DMS53 (cell line): ENCODE data around the gene OGFR.

Experiments
- DNase-seq: peaks from one replicate; lab custom pipeline; 2025; lab: John Stamatoyannopoulos, UW

The OGFR gene

DNA sequence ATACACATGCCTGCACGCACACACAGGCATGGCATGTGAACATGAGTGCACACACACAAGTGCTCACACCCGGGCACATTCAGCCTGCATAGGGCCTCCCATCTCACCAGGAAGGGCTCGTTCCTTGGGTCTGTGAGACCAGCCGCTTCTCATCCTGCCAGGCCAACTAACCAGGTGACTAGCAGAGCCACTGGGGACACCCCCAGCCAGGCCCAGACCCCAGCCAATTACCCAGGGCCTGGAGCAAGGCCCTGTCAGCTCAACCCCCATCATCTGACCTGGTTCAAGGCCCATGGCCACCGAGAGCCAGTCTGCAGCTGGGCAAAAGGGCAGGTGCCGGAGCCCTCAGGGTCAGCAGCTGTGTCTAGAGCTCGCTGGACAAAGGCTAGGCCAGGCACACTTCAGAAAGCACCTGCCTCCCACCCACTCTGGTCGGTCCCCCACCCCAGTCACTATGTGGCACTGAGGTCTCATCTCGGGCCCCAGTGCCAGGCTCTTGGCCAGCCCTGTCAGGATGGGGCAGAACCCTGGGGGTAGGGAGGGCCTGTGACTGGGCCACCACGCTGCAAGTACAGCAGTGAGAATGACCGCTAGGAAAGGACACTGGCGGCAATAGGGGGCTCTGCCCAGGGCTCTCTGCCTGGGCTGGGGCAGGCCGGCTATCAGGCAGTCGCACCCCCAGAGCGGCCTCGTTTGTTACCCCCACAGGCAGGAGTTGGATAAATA is 35.1 kb upstream of the OGFR start:
- no peak for DNase-seq

- DNase-seq = no peak
These were observed 34.3 kb upstream of the OGFR start for GRCh38 chr20:62770111-62770910.

DNA sequence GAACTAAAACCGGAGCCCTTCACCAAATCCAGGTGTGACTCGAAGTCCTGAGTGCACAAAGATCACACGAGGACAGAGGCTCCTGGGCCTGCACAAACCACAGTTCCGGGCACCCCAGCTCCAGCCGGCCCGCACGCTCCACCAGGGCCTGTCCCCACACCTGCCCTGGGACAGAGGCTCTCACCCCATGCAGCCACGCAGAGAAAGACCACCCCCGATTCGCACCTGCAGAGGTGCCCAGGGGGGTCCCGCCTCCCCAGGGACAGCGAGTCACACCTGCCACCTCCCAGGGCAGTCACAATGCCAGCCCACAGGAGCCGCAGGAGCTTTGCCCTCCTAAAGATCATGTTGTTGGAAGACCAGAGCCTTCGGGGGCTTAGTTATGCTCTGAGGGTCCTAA is 33.7 kb upstream of the OGFR start:
- DNase-seq = no peak

DNA sequence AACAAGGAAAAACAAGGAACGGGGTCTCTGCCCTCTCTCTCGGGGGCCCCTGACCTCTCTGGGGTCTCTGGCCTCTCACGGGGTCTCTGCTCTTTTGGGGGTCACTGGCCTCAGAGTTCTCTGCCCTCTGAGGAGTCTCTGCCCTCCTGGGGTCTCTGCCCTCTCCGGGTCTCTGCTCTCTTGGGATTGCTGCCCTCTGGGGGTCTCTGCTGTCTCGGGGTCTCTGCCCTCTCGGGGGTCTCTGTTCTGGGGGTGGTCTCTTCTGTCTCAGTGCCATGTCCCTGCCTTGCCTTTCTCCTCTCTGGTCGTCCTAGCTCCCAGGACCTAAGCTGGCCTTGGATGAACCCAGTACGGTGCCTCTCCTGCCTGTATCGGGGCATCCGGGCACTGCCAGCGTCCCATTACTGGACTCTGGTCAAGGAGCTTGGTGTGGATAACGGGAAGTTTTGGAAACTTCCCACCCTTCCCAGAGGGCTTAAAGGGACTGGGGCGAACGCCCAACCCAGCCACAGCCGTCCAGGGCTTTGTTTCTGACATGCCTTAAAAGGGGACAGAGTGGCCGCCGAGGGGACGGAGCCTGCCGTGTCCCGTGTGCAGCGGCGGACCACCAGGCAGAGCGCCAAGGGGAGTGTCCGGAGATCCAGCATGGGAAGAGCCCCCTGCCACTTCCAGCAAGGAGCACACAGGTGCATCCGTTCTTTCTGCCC is 33.1 kb upstream of the OGFR start:
- DNase-seq = no peak

DNA sequence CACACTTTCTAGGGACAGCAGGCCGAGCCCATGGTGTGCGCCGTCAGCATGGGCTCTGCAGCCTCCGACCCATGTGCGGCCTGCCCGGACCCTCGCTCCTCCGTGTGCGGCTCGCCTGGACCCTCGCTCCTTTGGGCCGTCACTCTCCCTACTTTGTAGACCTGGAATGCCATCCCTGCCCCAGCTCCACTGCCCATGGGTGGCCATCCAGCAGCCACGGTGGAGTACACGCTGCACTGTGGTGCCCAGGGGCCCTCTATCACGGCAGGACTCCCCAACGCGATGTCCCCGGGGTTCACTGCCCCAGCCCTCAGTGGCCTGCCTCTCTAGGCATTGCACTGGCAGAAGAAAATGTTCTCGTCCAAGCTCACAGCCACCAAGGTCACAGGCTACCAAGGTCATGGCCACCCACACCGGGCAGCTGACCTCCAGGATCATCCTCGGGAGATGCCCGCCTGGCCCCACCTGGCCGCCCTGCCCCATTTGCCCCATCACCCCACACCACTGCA is 32.5 kb upstream of the OGFR start:
- DNase-seq = no peak

- DNase-seq = no peak
These were observed 32.0 kb upstream of the OGFR start for GRCh38 chr20:62772619-62772989.

DNA sequence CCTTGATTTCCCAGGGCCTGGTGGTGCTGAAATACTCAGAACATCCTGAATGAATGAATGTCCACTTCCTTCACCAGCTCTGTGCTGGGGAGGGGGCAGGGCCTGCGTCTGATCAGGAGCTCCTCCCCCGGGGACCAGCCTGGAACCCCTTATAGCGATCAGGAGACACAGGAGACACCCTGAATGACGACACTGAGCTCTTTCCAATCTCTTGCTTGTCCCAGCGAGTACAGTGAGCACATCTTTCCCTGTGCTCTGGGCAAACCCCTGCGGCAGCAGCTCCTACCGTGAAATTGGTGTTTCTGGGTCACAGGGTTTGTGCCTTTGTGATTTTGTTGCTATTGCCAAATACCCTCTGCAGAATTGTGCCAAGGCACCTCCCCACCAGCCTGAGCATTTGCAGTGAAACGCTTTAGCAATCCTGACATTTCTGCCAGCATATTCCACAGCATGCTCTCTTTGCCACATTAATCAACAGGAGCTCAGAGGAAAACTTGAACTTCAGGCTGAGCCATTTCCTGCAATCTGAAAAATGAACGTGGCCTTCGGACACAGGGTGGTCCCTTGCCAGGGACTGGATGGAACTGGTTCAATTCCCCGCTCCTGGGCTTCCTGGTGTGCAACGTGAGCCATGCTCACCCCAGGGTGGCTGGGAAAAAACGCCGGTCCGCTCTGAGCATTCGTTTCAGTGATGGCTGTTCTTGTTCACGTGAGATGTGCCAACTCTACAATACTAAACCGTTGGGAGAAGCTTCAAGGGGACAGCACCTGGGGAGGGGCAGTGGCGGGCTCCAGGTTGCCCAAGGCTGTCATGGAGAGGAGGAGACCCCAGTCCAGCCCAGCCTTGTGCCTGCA is 31.4 kb upstream of the OGFR start:
- DNase-seq = no peak

DNA sequence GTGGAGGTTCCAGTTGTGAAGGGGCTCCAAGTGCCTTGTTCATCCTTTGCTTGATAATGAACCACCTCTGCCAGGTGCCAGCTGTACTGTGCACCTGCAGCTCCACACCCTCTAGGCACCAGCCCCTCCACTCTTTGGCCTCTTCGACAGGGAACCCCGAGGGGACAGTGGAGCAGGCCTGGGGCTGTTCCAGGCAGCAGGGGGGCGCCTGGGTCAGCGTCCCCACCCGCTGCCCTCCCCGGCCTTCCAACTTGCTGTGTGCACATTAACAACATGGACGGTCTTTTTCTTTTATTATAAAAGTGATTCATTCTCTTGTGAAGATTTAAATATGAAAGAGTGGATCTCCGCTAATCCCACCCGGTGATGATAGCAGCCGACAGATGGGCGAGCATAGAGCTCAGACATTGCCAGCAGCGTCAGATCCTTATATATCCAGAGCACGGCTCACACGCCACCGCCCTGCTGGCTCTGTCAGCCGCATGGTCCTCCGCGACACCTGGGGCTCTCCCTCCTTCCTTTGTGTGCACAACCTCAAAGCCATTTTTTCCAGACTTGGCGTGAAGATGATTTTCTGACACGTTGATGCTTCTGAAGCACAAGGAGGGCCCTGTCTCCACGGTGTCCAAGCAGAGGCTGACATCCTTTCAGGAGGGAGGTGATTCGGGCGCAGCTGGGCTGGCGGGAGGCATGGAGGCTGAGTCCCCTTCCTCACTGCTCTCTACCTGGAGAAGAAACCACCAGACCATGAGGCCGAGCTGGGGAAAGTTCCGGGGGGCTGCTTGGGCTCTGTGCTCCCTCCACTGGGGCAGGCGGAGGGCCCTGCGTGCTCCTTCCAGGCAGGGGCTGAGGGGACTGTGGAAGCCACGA is 30.6 kb upstream of the OGFR start:
- DNase-seq = no peak

GRCh38 chr20:62774762-62775161 is 29.9 kb upstream of the OGFR start:
- DNase-seq = no peak

DNA sequence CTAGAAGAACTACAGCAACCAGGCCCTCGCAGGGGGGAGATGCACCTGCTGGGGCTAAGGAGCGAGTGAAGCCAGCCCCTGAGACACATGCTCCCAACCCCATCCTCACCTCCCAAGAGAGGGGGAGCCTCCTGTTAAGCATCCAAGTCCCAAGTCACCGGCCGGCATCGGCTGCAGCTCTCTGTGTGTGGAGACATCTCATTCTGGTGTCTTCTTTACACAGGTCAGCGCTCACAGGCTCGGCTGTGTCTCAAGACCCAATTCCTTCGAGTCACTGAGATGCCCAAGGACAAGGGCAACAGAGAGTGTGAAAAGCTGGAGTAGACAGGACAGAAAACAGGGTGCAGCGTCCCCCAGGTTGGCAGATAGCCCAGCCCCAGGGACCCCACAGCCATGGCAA is 29.4 kb upstream of the OGFR start:
- no peak for DNase-seq

GRCh38 chr20:62776035-62776691 is 28.5 kb upstream of the OGFR start:
- DNase-seq = no peak

DNA sequence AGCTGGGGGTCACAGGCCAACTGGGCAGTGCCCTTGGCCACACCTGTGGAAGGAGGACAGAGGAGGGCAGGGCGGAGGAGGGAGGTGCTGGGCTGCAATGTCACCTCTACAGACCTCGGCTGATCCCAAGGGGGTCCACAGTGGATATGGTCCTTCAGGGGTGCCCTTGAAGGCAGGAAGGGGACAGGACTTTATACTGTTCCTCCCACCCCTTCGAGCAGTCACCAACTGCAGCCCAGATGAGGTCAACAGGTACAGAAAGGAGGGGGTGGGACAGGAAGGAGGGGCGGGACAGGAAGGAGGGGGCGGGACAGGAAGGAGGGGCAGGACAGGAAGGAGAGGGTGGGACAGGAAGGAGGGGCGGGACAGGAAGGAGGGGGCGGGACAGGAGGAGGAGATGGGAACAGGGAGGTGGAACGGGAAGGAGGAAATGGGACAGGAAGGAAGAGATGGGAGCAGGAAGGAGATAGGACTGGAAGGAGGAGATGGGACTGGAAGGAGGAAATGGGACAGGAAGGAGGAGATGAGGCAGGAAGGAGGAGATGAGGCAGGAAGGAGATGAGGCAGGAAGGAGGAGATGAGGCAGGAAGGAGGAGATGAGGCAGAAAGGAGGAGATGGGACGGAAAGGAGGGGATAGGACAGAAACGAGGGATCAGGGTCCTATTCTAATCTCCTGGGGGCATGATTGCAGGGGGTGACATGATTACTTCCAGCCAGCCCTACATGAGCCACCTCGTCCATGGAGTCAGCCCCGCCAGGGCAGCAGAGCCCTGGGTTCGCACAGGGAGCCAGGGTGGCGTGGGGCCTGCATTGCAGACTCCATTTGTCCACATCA is 27.7 kb upstream of the OGFR start:
- DNase-seq = peak; percentile 24

DNA sequence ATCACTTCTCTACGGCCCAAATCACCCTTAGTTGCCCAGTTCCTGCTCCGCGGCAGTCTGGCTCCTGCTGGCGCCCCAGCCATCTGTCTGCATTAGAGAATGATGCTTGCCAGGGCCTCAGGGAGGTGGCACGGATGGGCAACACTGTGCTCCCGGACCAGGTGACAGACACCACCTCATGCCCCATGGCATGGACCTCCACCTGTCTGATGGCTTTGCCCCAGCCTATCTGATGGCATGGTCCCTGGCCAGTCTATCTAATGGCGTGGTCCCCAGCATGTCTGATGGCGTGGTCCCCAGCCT is 27.2 kb upstream of the OGFR start:
- no peak for DNase-seq

DNA sequence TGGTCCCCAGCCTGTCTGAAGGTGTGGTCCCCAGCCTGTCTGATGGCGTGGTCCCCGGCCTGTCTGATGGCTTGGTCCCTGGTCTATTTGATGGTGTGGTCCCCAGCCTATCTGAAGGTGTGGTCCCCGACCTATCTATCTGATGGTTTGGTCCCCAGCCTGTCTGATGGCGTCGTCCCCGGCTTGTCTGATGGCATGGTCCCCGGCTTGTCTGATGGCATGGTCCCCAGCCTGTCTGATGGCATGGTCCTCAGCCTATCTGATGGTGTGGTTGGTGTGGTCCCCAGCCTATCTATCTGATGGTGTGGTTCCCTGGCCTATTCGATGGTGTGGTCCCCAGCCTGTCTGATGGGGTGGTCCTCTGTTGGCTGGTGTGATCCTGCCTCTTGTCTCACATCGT is 26.6 kb upstream of the OGFR start:
- DNase-seq = no peak

GRCh38 chr20:62778601-62779416 is 25.8 kb upstream of the OGFR start:
- DNase-seq = no peak

GRCh38 chr20:62779417-62779685 is 25.3 kb upstream of the OGFR start:
- DNase-seq = no peak

- no peak for DNase-seq
These were observed 24.4 kb upstream of the OGFR start for GRCh38 chr20:62780204-62780603.

GRCh38 chr20:62780696-62781095 is 23.9 kb upstream of the OGFR start:
- no peak for DNase-seq
